Body of pancreas (tissue), 4 donors: ENCODE measurements around the gene RAD50.

ENCODE experiments used
- POLR2A ChIP-seq, 3 donors: fragments of 450-650 bp; IDR thresholded peaks; one replicate each; pipeline ENCODE4 v1.6.1; 2016; ENCODE audit warnings: antibody characterized with exemption in 3 of 3, mild to moderate bottlenecking in 2 of 3
- TF ChIP-seq, protein P1 (sequence below), 7 experiments: fragments of 450-650 bp in 4 of 7; fragments of 200-600 bp in 3 of 7; sonication (generic) in 3 of 7; IDR thresholded peaks; one replicate each; pipeline ENCODE4 v1.5.1; 2016 to 2019; ENCODE audit warnings: antibody characterized with exemption in 7 of 7

DNA sequence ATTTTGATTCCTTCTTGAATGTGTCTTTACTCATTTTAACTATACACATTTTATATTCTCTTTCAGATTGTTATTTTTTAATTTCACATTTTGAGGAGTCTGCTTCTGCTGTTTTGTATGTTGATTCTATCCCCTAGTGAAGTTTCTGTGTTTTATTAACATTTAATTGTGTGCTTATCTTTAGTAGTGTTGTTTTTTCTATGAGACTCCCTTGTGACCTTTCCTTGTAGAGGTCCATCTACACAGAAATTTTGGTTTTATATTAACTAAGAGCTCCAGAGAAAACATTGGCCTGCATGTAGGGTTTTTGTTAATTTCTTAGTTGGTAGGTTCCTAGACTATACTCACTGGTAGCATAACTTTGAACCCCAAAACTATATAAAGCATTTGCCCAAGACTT, 65.8 kb downstream of the RAD50 start:
- TF ChIP-seq, protein P1, sequence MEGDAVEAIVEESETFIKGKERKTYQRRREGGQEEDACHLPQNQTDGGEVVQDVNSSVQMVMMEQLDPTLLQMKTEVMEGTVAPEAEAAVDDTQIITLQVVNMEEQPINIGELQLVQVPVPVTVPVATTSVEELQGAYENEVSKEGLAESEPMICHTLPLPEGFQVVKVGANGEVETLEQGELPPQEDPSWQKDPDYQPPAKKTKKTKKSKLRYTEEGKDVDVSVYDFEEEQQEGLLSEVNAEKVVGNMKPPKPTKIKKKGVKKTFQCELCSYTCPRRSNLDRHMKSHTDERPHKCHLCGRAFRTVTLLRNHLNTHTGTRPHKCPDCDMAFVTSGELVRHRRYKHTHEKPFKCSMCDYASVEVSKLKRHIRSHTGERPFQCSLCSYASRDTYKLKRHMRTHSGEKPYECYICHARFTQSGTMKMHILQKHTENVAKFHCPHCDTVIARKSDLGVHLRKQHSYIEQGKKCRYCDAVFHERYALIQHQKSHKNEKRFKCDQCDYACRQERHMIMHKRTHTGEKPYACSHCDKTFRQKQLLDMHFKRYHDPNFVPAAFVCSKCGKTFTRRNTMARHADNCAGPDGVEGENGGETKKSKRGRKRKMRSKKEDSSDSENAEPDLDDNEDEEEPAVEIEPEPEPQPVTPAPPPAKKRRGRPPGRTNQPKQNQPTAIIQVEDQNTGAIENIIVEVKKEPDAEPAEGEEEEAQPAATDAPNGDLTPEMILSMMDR (IDR thresholded peaks at IDR 0.05), result no peak
- TF ChIP-seq POLR2A (IDR thresholded peaks at IDR 0.05), result no peak
